DMS114 treated with DMSO at 0.1 percent for 48 hours (cell line): ENCODE results near the gene GJA10.
"Not testable (repeated sequence)": the region's sequence is repeated elsewhere in the genome, so short reads cannot be mapped to it uniquely, and the experiment has no call there.

Experiments
- DNase-seq: peaks from one replicate; lab custom pipeline; 2025; ENCODE audit not compliant: unreplicated experiment; lab: John Stamatoyannopoulos, UW

GJA10 gene

DNA sequence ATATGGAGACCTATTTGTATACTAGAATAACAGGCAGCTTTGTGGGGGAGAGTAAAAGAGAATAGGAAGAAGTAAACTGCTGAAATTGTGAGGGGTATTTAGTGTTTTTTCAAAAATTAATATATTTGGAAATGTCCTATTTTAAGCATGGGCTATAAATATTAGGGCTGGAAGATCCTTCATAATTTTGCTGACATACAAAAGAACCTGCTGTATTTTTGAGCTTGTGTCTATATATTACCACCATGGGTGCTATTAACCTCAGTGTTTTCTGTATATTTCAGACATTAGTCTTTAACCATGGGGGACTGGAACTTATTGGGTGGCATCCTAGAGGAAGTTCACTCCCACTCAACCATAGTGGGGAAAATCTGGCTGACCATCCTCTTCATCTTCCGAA lies at the start of gene GJA10:
Gene GJA10 (plus strand): TSS at position 301 of the 400 bp plus-strand sequence. CDS start 0 bp downstream, at position 301.
- DNase-seq: no peak

DNA sequence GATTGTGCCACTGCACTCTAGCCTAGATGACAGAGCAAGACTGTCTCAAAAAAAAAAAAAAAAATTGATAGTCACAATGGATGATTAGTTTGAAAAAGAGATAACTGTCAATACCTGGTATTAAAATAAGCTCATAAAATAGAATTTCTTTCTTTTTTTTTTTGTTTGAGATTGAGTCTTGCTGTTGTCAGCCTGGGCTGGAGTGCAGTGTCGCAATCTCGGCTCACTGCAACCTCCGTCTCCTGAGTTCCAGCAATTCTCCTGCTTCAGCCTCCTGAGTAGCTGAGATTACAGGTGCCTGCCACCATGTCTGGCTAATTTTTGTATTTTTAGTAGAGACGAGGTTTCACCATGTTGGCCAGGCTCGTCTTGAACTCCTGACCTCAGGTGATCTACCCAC lies 46.8 kb upstream of the GJA10 start:
- DNase-seq: not testable (repeated sequence)

DNA sequence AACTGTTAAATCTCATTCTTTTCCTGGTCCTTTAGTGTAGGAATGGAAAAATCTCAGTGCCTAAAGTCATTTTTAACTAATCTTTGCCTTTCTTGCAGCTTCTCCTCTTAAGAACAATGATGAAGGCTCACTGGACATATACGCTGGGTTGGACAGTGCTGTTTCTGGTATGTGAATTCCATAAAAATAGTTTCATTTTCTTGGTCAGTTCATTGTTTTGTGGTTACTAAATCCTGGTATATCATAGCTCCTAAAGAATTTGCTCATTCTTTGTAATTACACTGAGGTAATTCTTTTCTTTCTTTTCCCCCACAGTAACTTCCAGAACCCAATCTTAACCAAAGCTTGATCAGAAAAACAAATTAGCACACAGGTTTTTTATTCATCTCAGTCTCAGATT lies 41.2 kb upstream of the GJA10 start:
- DNase-seq: no peak

DNA sequence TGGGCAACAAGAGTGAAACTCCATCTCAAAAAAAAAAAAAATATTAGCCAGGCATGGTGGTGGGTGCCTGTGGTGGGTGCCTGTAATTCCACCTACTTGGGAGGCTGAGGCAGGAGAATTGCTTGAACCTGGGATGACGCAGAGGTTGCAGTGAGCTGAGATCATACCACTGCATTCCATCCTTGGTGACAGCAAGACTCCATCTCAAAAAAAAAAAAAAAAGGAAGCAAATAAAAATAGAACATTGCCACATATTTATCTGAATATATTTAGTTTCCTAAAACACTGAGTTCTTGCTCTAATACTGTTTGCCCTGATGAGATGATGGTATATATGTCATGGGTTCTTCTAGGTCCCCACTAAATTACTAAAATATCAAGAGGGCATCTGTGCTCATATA lies 36.2 kb upstream of the GJA10 start:
- DNase-seq: no peak

DNA sequence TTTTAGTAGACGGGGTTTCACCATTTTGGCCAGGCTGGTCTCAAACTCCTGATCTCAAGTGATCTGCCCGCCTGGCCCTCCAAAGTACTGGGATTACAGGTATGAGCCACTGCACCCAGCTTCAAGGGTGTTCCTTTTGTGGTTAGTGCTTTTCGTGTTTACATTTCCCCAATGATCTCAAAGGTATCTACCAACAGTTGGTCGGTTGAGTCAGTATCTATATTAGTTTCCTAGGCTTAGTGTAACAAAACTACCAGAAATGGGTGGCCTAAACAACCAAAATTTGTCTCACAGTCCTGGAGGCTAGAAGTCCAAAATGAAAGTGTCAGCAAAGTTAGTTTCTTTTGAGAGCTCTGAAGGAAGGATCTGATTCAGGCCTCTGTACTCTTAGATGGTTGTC lies 34.5 kb upstream of the GJA10 start:
- no peak for DNase-seq

DNA sequence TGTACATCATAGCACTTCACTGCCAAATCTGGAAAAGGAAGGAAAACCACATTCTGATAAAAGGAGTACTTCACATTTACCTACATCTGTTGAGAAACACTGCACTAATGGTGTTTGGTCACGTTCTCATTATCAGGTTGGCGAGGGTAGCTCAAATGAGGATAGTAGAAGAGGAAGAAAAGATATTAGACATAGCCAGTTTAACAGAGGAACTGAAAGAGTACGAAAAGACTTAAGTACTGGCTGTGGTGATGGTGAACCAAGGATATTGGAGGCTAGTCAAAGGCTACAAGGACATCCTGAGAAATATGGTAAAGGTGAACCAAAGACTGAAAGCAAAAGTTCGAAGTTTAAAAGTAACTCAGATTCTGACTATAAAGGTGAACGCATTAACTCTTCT lies 32.0 kb upstream of the GJA10 start:
- no peak for DNase-seq

DNA sequence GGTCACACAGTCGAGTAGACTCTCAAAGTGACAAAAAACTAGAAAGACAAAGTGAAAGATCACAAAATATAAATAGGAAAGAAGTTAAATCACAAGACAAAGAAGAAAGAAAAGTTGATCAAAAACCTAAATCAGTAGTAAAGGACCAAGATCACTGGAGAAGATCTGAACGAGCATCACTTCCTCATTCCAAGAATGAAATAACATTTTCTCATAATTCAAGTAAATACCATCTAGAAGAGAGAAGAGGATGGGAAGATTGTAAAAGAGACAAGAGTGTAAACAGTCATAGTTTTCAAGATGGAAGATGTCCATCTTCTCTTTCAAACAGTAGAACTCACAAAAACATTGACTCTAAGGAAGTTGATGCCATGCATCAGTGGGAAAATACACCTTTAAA lies 31.6 kb upstream of the GJA10 start:
- DNase-seq: no peak

DNA sequence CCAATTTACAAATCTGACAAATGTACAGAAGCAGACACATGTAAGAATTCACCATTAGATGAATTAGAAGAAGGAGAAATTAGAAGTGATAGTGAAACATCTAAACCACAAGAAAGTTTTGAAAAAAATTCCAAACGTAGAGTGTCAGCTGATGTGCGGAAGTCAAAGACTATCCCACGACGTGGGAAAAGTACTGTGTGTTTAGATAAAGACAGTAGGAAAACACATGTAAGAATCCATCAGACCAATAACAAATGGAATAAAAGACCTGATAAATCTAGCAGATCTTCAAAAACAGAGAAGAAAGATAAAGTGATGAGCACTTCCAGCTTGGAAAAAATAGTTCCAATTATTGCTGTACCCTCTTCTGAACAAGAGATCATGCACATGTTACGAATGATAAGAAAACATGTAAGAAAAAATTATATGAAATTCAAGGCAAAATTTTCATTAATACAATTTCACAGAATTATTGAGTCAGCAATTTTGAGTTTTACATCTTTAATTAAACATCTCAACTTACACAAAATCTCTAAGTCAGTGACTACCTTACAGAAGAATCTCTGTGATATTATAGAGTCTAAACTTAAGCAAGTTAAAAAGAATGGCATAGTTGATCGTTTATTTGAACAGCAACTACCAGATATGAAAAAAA lies 28.1 kb upstream of the GJA10 start:
- DNase-seq: no peak

DNA sequence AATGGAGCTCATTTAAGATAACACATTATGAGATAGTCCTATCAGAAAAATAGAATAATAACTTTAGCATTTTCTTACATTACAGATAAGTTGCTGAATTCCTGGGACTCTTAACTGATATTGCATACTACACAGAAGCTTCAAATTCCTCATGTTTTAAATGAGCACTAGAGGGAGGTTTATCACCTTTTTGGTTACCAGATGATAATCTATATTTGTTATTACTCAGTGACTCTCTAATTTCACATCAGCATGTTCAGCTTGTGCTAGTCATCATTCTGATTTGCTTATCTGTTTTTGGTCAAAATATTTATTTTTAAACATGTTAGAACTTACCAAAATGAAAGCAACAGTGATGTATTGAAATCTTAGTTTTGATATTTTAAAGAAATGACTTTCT lies 20.5 kb upstream of the GJA10 start:
- no peak for DNase-seq

DNA sequence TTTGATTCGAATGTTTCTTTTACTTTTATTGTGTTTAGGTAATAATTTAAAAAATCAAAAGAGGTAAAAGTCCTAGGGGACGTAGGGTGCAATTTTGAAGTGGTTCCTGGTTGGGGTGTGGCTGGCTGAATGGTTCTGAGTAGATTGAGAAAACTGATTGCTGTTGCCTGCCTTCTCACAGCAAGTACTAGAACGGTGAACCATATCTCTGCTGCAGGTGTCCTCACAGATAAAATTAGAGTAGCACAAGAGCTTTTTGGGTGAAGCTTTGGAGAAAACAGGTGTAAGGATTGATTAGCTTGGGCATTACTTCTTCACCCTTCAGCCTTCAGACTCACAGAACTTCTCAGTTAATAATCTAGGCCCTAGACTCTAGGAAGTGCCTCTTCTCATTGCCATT lies 19.8 kb upstream of the GJA10 start:
- DNase-seq: no peak

DNA sequence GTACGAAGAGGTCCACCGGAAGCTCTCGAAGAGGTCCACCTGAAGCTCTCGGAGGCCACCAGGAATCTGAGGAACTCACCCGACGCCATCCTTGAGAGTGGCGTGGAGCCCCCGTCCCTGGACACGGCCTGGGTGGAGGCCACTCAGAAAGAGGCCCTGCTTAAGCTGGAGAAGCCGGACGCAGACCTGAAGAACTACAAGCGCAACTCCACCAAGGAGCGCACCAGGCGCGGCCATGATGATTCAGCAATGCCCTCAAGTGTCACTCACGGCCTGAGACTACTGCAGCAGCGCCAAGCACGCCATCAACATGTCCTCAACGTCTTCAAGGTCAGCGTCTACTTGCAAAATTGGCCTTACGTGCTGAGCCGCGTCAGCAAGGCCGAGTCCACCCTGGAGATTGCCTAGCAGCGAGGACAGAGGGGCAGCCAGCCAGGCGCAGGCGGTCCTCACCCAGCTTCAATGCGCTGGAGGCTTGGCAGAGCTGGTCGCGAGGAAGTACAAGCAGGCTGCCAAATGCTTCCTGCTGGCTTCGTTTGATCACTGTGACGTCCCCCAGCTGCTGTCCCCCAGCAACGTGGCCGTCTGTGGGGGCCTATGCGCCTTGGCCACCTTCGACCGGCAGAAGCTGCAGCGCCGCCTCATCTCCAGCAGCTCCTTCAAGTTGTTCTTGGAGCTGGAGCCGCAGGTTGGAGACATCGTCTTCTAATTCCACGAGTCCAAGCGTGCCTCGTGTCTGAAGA lies 7.7 kb upstream of the GJA10 start:
- DNase-seq: no peak

DNA sequence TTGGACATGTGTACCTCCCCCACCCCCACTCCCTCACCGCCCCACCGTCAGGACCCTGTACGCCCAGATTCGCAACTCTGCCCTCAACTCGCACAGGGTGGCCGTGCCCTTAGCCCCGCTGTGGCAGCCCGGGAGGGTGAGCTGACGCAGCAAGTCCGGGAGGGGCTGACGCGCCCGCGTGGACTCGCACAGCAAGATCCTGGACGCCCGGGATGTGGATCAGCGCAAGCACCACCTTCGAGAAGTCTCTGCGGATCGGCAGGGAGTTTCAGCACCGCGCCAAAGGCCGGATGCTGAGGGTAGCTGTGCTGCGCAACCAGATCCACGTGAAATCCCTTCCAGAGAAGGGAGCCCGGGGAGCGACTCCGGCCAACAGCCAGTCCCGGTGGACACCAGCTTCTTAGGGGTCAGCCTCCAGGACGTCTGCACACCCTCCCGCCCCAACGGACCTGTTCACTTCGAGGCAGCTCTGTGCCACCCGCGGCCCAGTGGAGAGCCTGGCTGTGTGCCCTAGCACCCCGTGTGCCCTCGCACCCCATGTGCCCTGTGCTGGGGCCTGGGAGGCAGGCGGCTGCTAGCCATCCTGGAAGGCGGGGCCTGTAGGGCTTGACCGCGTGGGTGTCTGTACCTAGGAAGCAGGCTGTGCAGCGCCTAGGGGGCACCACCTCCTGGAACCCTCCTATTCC lies 6.7 kb upstream of the GJA10 start:
- DNase-seq: no peak

DNA sequence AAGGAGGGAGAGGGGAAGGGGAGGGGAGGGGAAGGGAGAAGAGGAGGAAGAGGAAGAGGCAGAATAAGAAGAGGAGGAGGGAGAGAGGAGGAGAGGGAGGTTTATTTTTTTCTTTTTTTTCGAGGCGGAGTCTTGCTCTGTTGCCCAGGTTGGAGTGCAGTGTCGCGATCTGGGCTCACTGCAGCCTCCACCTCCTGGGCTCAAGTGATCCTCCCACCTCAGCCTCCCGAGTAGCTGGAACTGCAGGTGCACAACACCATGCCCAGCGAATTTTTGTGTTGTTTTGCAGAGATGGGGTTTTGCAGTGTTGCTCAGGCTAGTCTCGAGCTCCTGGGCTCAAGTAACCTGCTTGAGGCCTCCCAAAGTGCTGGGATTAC lies 6.1 kb upstream of the GJA10 start:
- DNase-seq: no peak

DNA sequence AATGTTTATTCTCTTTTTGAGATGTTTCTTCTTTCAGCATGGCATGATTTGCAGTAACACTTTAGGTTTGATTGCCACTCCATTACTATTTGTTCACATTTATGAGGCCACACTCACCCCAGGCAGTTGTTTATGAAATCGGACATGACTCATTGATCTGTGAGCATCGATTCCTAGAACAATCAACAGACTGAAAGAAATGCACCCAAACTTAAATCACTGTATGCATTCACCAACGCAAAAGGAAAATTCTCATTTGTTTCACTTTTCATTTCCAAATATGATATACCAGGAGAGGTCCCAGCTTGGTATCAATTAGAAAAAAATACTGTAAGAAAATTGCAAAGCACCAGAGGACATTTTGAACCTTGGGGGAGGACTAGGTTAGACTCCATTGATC lies 5.4 kb upstream of the GJA10 start:
- no peak for DNase-seq

DNA sequence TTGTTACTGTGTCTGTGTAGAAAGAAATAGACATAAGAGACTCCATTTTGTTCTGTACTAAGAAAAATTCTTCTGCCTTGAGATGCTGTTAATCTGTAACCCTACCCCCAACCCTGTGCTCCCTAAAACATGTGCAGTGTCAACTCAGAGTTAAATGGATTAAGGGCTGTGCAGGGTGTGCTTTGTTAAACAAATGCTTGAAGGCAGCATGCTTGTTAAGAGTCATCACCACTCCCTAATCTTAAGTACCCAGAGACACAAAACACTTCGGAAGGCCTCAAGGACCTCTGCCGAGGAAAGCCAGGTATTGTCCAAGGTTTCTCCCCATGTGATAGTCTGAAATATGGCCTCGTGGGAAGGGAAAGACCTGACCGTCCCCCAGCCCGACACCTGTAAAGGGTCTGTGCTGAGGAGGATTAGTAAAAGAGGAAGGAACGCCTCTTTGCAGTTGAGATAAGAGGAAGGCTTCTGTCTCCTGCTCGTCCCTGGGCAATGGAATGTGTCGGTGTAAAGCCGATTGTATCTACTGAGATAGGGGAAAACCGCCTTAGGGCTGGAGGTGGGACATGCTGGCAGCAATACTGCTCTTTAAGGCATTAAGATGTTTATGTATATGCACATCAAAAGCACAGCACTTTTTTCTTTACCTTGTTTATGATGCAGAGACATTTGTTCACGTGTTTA lies 3.3 kb upstream of the GJA10 start:
- DNase-seq: not testable (repeated sequence)

DNA sequence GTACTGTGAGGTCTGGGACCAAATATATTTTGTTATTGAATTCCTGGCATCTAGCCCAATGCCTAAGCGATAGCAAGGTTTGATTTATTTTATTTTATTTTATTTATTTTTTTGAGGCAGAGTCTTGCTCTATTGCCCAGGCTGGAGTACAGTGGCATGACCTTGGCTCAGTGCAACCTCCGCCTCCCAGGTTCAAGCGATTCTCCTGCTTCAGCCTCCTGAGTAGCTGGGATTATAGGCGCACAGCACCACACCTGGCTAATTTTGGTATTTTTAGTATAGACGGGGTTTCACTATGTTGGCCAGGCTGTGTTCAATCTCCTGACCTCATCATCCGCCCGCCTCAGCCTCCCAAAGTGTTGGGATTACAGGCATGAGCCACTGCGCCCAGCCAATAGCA lies 1.7 kb upstream of the GJA10 start:
- DNase-seq: not testable (repeated sequence)

DNA sequence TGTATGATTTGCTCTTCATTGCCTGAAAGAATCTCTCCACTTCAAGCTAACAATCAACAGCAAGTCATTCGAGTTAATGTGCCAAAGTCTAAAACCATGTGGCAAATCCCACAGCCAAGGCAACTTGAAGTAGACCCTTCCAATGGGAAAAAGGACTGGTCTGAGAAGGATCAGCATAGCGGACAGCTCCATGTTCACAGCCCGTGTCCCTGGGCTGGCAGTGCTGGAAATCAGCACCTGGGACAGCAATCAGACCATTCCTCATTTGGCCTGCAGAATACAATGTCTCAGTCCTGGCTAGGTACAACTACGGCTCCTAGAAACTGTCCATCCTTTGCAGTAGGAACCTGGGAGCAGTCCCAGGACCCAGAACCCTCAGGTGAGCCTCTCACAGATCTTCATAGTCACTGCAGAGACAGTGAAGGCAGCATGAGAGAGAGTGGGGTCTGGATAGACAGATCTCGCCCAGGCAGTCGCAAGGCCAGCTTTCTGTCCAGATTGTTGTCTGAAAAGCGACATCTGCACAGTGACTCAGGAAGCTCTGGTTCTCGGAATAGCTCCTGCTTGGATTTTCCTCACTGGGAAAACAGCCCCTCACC lies 1.1 kb downstream of the GJA10 start:
- DNase-seq: no peak

DNA sequence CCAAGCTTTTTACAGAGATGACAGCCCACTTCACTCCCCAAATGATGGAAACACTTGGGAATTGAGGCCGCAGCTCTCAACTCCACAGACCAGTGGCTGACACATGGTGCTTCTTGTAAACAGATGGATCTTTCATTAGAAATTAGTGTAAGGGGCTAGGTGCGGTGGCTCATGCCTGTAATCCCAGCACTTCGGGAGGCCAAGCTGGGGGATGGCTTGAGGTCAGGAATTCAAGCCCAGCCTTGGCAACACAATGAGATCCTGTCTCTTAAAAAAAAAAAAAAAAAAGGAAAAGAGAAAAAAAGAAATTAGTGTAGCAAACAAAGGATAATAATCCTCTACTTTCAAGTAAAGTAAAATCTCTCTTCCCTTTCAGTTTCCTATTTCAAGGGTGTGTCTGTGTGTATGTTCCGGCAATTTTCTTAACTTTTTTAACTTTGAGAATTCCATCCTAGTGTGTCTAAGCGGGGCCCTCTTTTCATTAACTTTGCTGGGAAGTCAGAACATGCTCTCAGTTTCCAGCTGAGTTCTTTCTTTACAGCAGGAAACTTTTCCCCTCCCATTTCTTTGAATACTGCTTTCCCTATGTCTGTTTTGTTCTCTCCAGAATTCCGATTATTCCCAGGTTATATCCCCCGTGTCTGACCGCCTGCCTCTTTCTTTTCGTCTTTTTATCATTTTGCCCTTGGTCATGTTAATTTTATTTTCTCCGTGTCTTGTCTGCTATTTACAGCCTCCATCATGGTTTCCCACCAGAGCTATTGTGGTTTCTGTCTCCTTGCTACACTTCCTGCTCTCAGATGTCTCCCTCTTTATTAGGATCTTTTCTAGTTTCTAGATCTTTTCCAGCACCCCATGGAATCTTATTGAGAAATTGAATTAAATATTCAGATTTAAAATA lies 16.0 kb downstream of the GJA10 start:
- not testable (repeated sequence) for DNase-seq

DNA sequence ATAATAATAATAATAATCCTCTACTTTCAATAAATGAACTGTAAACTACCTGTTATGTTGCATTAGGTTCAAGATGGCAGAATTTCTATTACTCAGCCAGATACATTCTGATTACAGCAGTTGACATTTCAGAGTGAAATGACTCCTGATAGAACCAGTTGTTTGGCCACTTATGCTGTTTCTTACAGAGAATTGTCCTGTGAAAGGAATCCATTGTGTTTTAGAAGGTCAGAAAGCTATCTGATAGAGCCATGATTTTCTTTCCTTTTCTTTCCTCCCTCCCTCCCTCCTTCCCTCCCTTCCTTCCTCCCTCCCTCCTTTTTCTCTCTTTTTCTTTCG lies 16.6 kb downstream of the GJA10 start:
- no peak for DNase-seq

DNA sequence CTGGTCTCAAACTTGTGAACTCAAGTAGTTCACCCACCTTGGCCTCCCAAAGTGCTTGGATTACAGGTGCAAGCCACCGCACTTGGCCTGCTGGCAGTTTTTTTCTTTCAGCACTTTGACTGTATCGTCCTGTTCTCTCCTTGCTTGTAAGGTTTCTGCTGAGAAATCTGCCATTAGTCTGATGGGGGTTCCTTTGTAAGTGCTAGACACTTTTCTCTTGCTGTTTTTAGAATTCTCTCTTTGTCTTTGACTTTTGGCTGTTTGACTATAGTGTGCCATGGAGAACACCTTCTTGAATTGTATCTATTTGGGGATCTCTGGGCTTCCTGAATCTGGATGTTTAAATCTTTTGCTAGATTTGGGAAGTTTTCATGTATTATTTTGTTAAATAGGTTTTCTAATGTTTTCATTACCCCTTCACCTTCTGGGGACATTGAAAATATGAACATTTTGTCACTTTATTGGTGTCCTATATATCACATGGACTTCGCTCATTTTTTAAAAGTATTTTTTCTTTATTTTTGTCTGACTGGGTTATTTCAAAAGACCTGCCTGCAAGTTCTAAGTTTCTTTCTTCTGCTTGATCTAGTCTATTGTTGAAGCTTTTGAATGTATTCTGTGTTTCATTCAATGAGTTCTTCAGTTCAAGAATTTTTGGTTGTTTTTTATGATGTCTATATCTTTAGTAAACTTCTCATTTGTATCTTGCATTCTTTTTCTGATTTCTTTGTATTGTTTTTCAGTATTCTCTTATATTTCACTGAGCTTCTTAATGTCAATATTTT lies 22.1 kb downstream of the GJA10 start:
- DNase-seq: no peak
